HG03135 (cell line): ENCODE results near the gene NFAM1.

Experiments used
- ATAC-seq: cut with Tn5 transposase; IDR thresholded peaks from one replicate; pipeline ENCODE4 v1.9.1; 2021; ENCODE audit warnings: mild to moderate bottlenecking, moderate library complexity; ENCODE audit not compliant: unreplicated experiment

NFAM1 gene

DNA sequence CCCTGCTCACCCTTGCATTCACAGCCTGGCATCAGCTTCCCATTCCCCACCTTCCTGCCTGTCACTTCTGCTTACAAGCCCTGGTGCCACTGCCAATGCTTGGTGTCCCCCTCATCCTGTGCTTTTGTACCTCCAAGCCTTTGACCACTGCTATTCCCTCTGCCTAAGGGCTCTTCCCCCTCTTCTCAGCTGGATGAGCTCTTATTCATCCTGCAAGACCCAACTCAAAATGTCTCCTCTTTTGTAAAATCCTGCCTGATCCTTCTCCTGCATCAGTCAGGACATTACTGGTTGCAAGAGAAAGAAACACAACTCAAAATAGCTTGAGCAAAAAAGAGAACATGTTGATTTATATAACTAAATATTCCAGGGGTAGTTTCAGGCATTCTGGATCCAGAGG, 94.8 kb downstream of the NFAM1 start:
- no peak for ATAC-seq

- no peak for ATAC-seq
Observed at GRCh38 chr22:42336527-42337227, 95.5 kb downstream of the NFAM1 start.

- ATAC-seq = no peak
Observed at GRCh38 chr22:42335839-42336378, 96.3 kb downstream of the NFAM1 start.

GRCh38 chr22:42334875-42335512, 97.2 kb downstream of the NFAM1 start:
- no peak for ATAC-seq

- no peak for ATAC-seq
Observed at GRCh38 chr22:42333544-42333943, 98.7 kb downstream of the NFAM1 start.

DNA sequence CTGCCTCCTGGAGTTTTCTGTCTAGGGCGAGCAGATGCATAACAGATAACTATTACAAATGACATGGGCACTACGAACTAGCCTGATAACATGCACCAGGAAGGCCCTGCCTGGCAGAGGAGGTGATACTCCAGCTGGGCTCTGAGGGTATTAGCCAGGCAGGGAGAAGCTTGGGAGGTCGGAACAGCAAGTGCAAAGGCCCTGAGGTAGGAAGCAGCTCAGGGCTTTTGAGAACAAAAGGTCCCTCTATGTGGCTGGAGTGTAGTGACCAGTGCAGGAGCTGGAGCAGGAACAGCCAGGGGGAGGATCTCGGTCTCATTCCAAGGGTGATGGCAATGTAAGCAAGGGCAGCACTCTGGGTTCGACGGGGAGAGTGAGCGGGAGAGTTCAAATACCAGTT, 100.1 kb downstream of the NFAM1 start:
- no peak for ATAC-seq

GRCh38 chr22:42331014-42331413, 101.2 kb downstream of the NFAM1 start:
- ATAC-seq = no peak
